Activated CD8-positive, alpha-beta memory T cell treated with anti-CD3 and anti-CD28 coated beads, Interleukin-2, amount 50 U/mL, for 1 hour (primary cell): ENCODE measurements around the gene ZKSCAN4.

Source experiments
- DNase-seq: peaks from one replicate; pipeline ENCODE4 v3.0.0-alpha.2; 2020; ENCODE audit errors: extremely low read depth

Gene ZKSCAN4

DNA sequence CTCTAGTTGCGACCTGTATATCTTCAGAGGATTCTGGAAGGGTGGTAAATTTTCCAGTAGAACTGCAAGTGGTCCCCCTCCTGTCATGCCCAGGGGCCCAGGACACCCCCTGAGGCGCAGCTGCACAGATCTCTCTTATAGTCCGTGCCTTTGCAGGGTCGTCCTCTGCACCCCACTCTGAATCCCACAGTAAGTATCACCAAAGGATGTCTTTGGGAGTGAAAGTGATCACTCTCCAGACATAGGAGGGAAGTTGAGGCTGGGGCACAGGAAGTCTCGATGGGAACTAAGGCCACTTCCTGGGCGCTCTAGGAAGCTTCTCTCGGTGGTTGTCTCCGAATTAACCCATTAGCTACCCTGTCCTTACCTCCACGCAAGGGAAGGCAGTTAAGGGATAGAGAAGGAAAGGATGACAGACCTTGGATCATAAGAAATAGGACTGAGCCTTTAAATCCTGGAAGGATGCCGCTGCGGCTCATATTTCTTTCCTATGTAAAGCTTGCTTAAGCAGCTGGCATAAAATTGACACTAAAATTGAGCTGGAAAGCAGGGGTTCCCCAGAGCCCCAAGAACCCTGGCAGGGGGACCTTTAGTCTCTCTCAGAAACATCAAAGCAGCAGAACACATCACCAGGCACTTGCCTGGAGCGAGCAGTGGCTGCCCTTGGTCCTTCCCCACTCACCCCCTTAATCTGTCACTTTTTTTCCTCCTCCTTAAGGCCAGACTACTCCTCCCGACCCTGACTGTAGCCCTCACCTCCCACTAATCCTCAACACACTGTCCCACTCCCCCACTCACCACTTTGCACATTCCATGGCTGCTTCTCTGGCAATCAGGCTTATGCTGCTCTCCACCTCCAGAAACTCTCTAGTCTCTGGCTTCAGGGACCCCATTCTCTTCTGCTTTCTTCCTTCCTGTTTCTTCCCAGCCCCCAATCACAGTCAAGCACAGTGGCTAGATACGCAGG is at the start of gene ZKSCAN4:
Gene ZKSCAN4 (minus strand): TSS at position 261 of the 967 bp plus-strand sequence. CDS start 289 bp downstream, outside the sequence.
- DNase-seq: peak; percentile 26

DNA sequence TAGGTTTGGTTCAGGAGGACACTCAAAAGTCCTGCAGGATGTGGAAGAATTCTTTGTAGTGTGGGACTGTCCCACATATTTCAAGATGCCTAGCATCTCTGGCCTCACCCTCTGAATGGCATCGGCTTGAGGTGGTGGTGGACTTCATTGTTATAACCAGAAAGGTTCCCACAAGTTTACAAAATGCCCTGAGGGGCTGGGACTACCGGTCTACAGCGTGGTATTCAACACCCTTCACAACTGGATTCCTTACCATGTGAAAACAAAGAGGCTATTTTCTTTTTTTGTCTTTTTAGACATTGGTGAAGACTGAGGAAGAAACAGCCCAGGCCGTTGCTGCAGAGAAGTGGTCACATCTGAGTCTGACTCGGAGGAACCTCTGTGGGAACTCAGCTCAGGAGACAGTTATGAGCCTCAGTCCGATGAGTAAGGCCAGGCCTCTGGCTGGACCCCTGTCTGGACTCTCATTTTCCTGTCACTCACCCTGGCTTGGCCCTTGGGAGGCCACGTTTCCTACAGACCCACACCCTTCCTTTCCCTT is 44.5 kb upstream of the ZKSCAN4 start:
- no peak for DNase-seq

DNA sequence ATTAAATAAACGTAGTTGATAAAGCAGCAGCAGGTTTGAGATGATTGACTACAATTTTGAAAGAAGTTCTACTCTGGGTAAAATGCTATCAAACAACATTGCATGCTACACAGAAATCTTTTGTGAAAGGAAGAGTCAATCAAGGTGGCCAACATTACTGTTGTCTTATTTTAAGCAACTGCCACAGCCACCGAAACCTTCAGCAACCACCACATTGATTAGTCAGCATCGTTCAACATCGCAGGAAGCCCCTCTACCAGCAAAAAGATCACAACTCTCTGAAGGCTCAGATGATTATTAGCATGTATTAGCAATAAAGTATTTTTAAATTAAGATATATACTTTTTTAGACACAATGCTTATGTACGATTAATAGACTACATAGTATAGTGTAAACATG is 43.3 kb upstream of the ZKSCAN4 start:
- no peak for DNase-seq

DNA sequence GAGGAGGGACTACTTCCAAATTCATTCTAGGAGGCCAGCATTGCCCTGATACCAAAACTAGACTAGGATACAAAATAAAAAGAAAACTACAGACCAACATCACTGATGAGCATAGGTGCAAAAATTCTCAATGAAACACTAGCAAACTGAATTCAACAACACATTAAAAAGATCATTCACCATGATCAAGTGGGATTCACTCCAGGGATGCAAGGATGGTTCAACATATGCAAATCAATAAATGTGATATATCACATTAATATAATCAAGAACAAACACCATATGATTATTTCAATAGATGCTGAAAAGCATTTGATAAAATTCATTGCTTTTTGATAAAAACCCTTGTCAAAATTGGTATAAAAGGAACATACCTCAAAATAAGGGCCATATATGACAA is 39.5 kb upstream of the ZKSCAN4 start:
- DNase-seq: no peak

DNA sequence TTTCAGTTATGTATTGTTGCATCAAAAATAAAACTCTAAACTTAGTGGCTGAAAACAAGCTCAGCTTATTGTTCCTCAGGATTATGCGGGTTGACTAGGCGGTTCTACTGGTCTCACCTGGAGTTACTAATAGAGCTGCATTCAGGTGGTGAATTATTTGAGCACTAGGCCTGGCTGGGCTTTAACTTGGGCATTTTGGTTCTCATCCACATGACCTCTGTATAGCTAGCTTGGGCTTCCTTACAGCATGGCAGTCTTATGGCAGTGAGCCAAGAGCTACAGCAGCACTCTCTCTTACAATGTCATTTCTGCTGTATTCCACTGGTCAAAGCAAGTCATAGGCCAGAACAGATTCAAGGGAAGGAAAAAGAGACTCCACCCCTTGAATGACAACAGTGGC is 30.9 kb upstream of the ZKSCAN4 start:
- no peak for DNase-seq

DNA sequence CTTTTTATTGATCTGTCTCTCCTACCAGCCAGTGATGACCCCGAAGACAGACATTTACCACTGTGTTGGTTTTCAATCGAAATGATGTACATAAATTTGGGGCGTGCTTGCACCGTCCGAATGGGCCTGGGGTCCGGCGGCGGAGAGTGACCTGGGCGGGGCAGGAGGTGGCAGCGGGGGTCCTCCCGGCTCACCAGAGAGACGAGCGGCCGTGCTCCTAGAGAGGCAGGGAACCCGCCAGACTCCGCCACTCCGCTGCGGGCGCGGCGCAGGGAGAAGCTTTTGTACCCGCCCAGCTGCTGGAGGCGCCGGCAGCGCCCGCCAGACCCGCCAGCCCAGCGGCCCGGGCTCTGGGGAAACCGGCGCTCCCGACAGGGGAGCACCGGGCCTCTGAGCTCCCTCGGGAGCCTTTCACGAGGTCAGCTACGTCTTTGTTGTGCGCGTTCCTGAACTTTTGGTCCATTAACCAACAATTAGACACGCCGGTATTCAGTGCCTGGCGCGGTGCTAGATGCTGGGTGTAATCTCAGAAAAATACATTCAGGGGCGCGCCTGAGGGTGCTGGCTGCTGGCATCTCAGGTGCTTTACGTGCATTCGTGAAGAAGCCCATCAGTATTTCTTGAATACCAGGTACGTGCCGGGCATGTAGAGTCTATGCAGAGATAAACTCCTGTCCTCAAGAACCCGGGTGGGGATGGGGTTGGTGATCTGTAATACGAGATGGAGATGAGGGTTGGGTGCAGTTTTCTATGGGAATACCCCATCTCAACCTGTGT is 29.4 kb upstream of the ZKSCAN4 start, which contains the start of gene PGBD1:
Gene PGBD1 (plus strand): TSS at position 285 of the 777 bp plus-strand sequence. CDS start 2,242 bp downstream, outside the sequence.
- DNase-seq: no peak

DNA sequence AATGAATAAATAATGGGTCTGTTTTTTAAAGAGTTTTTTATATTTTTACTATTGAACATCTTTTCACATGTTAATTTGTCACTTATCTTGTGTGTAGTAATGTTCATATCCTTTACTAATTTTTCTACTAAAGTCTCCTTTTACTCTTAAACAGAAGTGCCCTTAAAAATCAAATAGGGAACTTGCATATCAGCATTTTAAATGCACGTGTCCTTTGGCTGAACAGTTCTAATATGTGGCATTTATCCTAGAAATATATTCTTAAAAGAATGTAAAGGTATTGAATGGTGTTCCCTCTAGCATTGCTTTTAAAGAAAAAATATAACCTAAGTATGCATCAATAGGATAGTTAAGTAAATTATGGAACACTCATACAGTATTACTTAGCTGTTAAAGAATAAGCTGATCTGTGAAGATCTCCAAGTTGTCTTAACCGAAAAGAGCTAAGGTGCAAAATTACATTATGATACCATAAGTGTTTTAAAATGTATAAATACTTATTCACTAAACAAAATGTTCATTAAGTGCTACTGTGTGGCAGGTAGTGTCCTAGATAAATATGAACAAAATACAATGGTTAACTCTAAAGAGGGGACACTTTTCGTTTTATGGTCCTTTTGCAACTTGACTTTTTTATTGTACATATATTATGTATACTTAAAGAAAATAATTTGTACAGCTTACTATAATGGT is 28.7 kb upstream of the ZKSCAN4 start:
- no peak for DNase-seq

DNA sequence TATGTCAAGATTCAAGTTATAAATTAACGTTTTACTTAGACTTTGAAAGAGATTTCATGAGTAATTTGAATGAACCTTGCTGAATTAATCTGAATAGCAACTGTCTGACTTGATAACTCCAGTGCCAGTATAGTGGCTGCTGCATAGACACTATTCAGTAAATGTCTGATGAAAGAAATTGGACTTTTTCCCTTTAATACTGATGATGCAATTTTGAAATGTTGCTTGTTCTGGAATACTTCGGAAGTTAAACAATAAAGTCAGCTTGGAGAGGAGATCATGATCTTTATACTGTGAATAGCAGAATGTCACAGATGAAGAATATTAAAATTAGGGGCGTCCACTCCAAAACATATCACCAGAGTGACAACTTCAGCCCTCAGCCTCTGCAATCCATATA is 25.7 kb upstream of the ZKSCAN4 start:
- no peak for DNase-seq

DNA sequence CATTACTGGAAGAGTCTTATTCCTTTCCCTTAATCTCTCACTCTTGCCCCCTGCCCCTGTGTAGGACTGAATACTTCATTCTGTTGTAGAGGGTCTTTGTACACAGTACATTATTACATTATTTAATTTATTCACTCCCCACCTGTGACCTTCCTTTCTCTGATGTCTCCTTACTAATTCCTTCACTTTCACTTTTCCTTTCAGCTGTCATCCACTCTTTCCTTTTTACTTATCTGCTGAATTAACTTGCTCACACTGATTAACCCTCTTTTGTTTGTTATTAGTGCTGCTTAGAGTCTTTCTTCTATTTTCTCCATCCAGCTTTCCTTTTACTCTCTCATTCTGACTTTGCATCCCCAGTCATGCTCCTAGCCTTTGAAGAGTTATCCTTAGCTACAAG is 22.8 kb upstream of the ZKSCAN4 start:
- no peak for DNase-seq

DNA sequence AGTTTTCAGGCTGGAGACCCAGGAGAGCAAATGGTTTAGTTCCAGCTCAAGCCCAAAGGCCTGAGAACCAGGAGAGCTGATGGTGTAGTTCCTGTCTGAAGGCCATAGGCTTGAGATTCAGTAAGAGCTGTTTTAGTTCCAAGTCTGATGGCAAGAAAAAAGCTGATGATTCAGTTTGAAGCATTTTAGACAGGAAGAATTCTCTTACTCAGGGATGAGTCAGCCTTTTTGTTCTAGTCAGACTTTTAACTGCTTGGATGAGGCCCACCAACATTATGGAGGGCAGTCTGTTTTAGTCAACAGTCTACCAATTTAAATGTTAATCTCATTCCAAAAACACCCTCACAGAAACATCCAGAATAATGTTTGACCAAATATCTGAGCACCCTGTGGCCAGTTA is 17.4 kb upstream of the ZKSCAN4 start:
- no peak for DNase-seq

DNA sequence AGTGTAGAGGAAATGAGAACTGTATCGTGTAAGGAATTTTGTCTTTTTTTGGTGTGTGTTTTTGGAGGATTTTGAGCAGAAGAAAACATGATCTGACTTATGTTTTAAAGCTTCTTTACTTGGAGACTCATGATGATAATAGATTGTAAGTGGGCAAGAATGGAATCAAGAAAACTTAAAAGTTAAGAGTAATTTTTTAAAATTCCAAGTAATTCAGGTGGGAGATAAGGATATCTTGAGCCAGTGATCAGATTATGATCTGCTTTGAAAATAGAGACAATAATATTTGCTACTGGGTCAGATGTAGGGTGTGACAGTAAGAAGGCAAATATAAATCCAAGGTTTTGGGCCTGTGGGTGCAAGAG is 15.6 kb upstream of the ZKSCAN4 start:
- DNase-seq: no peak

DNA sequence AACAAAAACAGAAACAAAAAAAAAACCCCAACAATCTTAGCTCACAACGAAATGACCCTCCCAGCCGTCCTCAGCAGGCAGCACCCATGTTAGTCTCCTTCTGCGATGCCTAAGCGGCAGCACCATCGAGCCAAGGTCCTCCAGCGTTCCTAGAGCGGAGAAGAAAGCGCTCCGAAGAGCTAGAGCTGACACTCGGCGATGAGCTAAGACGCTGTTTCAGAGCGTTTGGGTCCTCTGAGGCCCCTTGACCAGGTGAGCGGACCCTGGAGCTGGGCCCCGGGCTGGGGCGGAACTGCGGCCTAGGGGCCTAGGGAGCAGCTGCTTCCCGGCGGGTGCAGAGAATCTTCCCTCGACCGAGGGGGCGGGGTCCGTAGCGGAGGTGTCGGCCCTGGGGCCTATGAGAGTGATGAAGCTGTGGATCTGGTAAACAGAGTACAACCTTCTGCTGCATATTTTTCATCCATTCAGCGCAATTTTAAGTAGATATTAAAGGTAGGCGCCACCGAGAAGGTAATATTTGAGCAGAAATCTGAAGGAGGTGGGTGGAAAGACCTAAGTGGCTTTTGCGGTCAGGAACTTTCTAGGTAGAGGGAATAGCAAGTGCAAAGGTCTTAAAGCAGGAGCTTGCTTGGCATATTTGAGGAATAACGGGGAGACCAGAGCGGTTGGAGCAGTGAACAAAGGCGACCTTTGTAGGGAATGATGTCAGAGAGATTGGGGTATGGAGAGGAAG is 15.1 kb upstream of the ZKSCAN4 start, which contains the start of gene ZSCAN26:
Gene ZSCAN26 (plus strand): TSS at position 182 of the 733 bp plus-strand sequence. CDS start 4,777 bp downstream, outside the sequence.
- peak; percentile 61 for DNase-seq

DNA sequence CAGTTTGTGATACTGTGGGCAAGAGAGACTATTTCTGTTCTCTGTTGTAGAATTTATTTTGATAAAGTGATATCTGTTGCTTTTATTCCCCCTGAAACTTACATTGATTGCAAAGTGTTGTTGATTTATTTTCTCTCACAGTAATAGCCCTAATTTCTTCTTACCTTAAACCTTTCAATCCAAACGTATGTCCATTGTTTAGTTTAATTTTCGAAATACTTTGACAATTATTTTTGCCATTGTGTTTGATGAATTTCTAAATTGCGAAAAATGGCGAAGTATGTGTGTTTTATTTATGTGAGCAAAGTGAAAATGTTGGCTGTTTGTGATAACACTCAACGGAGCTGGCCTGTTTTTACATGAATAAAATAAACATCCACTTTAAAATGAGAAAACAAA is 14.5 kb upstream of the ZKSCAN4 start:
- DNase-seq: no peak

DNA sequence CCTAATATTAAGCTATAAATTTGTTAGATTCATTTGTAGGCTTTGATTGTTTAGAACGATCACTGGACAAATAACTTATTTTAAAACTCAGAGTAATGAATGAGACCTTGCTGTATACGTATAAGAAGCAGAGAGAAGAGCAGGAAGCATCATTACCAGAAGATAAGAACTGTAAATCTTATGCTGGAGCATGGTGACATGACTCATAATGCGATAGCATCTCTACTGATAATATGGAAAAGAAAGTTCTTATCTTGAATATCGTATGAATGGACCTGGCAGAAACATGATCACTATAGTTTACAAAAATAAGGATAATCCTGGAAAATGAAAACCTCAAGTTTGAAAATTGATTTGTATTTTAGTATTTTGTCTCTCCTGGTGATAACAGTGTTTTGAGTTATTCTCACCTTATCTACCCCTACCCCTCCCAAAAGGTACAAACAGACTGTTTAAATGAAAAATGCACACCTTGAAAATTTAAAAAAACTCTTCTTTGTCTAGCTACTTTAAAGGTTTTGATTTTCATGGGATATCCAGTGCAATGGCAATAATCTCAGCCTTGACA is 12.8 kb upstream of the ZKSCAN4 start:
- no peak for DNase-seq

DNA sequence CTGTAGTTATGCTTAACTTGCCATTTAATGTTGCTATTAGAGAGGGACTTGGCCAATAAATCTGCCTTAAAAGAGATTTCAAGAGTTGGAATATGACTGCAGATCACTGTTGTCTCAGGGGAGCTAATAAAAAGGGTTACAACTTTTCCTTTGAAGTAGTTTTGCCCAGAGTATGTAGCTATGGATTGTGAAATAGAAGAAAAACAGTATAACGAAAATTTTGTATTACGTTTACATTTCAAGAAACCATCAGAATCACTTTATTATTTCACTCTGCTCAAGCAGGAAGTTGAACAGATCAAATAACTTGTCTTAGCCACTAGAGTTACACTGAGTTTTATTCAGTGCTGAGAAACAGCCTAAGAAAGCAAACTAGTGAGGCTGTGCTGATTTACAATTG is 11.9 kb upstream of the ZKSCAN4 start:
- no peak for DNase-seq

DNA sequence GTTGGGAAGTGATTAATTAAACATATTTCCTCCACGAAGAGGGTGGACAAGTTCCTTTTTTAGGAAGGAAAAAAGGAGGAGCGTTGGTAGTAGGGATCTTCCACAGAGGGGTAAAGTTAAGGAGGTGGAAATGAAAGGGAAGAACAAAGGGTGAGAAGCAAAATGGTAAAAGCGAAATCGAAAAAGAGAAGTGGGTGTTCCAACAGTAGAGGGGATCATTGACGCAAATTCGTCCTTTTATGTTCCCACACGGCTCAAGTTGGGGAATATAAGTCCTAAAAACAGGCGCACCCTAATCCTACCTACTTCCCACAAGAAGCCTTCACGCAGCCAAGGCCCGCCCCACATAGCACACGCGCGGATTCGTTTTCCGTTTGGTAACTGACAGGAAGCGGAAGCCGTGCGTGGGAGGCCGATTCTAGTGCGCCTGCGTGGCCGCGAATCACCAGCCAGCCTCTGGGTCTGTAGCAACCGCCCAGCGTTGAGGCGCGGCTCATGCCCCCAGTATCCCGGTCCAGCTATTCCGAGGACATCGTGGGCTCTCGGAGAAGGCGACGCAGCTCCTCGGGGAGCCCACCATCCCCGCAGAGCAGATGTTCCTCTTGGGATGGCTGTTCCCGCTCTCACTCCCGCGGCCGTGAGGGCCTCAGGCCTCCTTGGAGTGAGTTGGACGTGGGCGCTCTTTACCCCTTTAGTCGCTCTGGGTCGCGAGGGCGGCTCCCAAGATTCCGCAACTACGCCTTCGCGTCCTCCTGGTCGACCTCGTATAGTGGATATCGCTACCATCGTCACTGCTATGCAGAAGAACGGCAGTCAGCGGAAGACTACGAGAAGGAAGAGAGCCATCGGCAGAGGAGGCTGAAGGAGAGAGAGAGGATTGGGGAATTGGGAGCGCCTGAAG is 7.1 kb upstream of the ZKSCAN4 start, which contains the start of gene NKAPL:
Gene NKAPL (plus strand): TSS at position 421 of the 901 bp plus-strand sequence. CDS start 75 bp downstream, at position 496.
- no peak for DNase-seq

DNA sequence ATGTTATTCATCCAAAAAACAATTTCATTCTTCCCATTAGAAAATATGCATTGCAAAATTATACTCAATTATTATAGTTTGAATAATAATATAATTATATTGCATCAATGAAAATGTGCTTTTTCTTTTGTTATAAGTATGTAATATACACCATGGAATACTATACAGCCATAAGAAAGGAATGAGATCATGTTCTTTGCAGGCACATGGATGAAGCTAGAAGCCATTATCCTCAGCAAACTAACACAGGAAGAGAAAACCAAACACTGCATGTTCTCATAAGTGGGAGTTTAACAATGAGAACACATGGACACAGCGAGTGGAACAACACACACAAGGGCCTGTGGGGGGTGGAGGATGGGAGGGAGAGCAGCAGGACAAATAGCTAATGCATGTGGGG is 5.0 kb upstream of the ZKSCAN4 start:
- no peak for DNase-seq

DNA sequence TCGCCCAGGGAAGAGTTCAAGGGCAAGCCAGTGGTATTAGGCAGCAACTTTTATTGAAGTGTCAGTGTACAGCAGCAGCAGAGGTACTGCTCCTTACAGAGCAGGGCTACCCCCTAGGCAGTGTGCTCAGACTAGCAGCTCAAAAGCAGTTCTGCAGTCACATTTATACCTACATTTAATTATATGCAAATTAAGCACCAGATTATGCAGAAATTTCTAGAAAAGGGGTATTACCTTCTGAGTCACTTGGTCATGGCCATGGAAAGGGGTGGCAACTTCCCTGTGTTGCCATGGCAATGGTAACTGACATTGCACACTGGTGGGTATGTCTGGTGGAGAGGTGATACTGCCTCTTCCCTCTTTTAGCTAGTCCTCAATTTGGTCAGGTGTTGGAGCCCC is 2.1 kb upstream of the ZKSCAN4 start:
- DNase-seq: no peak

DNA sequence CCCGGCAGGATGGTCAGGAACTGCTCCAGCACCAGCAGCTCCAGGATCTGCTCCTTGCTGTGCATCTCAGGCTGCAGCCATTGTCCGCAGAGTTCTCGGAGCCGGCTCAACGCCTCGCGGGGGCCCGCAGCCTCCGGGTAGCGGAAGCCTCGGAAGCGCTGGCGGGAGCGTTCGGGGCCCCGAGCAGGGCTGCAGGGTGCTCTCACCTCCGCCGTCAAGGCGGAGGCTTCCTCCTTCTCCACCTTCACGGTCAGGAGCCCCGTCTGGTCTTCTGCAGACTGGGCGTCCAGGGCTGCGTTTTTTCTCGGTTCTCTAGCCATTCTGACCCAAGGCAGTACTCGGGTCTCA is 434 bp downstream of the ZKSCAN4 start:
- no peak for DNase-seq

DNA sequence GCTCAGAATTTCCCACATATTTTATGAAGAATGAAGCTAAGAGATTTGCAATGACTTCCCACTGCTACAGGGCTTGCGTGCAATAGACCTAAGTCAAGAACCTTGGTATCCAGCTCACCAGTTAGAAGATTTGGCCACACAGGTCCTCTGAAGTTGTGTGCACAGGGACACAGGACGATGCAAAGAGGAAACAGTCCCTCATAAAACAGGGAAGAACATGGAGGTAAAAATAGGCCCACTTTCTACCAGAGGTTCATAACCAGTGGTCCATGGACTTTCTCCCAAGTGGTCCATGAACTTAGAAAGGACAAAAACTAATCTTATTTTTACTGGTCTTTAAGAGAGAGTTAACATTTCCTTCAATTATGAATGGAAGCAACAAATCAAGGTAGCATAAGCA is 1.3 kb downstream of the ZKSCAN4 start:
- no peak for DNase-seq
